Omental fat pad (tissue), 4 donors: ENCODE measurements around the gene CLCN3. TPM values are rescaled to one million over a fixed set of nuclear protein-coding genes. Genes with fewer than 3 reads are reported as not detected.
"Not testable (repeated sequence)": the region's sequence is repeated elsewhere in the genome, so short reads cannot be mapped to it uniquely, and the experiment has no call there.

ENCODE experiments used
- ATAC-seq: fragments of 150-250 bp; one replicate; pipeline ENCODE4 v1.9.1; 2016; ENCODE audit warnings: mild to moderate bottlenecking, moderate library complexity; ENCODE audit not compliant: low FRiP score
- DNase-seq: peaks from one replicate; pipeline ENCODE4 v3.0.0-alpha.2; 2019; ENCODE audit warnings: low spot score
- CTCF ChIP-seq, 3 donors: fragments of 450-650 bp; IDR thresholded peaks; one replicate each; pipeline ENCODE4 v1.5.1; 2016 to 2017; ENCODE audit warnings: antibody characterized with exemption in 3 of 3, mild to moderate bottlenecking in 3 of 3, moderate library complexity in 2 of 3
- total RNA-seq, 4 donors: library from RNA; depleted of rRNA; stranded (reverse); fragments of >200 nt; gene quantifications; one replicate each; pipeline ENCODE4 v1.1.0, GENCODE V29; 2016

Gene CLCN3
- total RNA-seq, 4 donors from 2014 or later: 18.3 to 30.6 (median 30.1) TPM

- TF ChIP-seq CTCF (IDR thresholded peaks at IDR 0.05): no peak
- ATAC-seq: no peak
- DNase-seq: no peak
Measured at GRCh38 chr4:169618286-169618685, 2.1 kb upstream of the CLCN3 start.

GRCh38 chr4:169618986-169619385, 1.4 kb upstream of the CLCN3 start:
- ATAC-seq (no peak), DNase-seq (no peak)
- TF ChIP-seq CTCF (IDR thresholded peaks at IDR 0.05): no peak

GRCh38 chr4:169619518-169619957, 840 bp upstream of the CLCN3 start:
- TF ChIP-seq CTCF (IDR thresholded peaks at IDR 0.05): no peak
- ATAC-seq (peak; percentile 37), DNase-seq (no peak)

GRCh38 chr4:169620880-169621248, 486 bp downstream of the CLCN3 start:
- ATAC-seq (no peak), DNase-seq (no peak)
- no peak for TF ChIP-seq CTCF (IDR thresholded peaks at IDR 0.05)

GRCh38 chr4:169621731-169622492, 1.5 kb downstream of the CLCN3 start:
- ATAC-seq (no peak), DNase-seq (no peak)
- TF ChIP-seq CTCF (IDR thresholded peaks at IDR 0.05): no peak

GRCh38 chr4:169622566-169622965, 2.2 kb downstream of the CLCN3 start:
- DNase-seq (no peak), ATAC-seq (no peak)
- TF ChIP-seq CTCF (IDR thresholded peaks at IDR 0.05): no peak

GRCh38 chr4:169624012-169624411, 3.6 kb downstream of the CLCN3 start:
- not testable (repeated sequence) for ATAC-seq, DNase-seq
